Glomerular visceral epithelial cell (primary cell): ENCODE results near the gene PXMP2.
"Not testable (repeated sequence)": the region's sequence is repeated elsewhere in the genome, so short reads cannot be mapped to it uniquely, and the experiment has no call there.

Experiments
- DNase-seq: peaks from one replicate; pipeline ENCODE4 v3.0.0-alpha.2; 2016; ENCODE audit errors: extremely low spot score

The PXMP2 gene

GRCh38 chr12:132747896-132748295 is 60.5 kb downstream of the PXMP2 start:
- DNase-seq: no peak

- DNase-seq: no peak
Observed at GRCh38 chr12:132748319-132748718, 60.9 kb downstream of the PXMP2 start.

GRCh38 chr12:132753670-132754069 is 66.3 kb downstream of the PXMP2 start:
- DNase-seq: not testable (repeated sequence)

GRCh38 chr12:132754160-132754932 is 67.0 kb downstream of the PXMP2 start:
- DNase-seq: no peak
